ENCODE results near the gene GNB3.

GNB3 gene

DNA sequence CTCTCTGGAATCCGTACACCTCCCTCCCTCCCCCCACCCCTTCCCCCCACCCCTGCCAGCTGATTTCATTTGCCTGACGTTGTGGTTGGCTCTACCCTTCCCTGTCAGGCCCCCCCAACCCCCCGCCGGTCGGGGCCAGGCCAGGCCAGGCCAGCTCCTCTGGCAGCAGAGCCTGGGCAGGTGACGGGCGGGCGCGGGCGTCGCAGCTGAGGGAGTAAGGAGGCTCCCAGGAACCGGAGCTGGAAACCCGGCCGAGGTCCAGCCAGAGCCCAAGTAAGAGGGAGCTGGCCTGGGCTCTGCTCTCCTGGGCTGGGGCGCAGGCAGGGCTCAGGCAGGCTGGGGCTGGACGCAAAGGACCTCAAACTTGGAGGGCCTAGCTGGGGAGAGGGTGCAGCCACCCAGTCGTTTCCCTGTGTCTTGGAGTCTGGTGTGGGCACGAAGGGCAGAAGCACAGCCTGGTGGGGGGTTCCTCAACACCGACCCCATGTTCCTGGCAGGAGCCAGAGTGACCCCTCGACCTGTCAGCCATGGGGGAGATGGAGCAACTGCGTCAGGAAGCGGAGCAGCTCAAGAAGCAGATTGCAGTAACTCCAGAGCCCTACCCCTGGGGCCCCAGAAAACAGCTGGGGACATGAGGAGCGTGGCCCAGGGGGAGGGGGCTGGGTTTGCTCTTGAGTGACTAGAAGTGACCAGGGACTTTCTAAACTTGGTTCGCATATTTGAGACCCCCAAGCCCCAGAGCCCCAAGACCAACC is at the start of gene GNB3:
Gene GNB3 (plus strand): TSS at position 165 of the 755 bp plus-strand sequence. CDS start 363 bp downstream, at position 528.
- no peak within 1 kb of the TSS for H3K4me3 ChIP-seq (ENCODE audit: low read length in 2 of 2)
- H3K36me3 ChIP-seq (ENCODE audit: control insufficient read depth in 2 of 2, insufficient read depth in 2 of 2, low read length in 2 of 2): peaks cover 0 to 1% of the 10 kb centered on the region in 2 donors
- H3K9me3 ChIP-seq (ENCODE audit: control insufficient read depth in 2 of 2, low read length in 2 of 2): no peaks in the 10 kb centered on the region
- H3K4me1 ChIP-seq (ENCODE audit: control insufficient read depth in 2 of 2, insufficient read depth in 2 of 2, low read length in 2 of 2): no peaks in the 10 kb centered on the region
- peak within 1 kb of the TSS in 1 of 2 donors; percentile 52 for H3K27ac ChIP-seq (ENCODE audit: low read depth in 2 of 2, low read length in 2 of 2)
- H3K9ac ChIP-seq (ENCODE audit: low read depth in 1 of 2, low read length in 2 of 2): no peak within 1 kb of the TSS
- no peaks in the 10 kb centered on the region for H3K27me3 ChIP-seq (ENCODE audit: control insufficient read depth in 2 of 2, insufficient read depth in 2 of 2, low read length in 2 of 2)

DNA sequence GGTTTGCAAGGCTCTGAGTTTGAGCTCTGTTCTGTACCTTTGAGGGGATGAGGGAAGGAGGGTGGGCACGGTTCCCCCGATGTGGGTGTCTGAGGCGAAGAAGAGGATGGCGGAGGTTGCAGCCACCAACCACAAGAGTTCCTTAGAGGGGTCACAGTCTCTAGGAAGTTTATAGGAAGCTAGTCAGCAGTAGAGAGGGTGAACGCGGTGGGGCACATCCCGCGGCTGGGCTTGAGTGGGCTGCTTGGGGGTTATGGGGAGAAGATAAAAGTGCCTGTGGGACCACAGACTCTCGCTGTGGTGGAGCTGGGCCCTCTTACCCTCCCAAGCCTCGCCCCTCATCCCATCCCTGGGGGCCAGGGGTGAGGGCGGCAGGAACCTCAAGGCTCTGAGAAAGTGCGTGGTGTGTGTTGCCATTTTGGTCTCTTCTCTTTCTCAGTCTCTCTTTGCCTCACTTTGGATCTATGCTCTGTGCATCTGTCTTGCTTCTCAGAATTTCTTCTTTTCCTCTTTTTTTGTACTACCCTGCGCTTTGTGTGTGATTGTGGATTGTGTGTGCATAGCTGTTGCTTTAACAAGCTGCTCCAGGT is 48.7 kb upstream of the GNB3 start:
- H3K27me3 ChIP-seq (ENCODE audit: control insufficient read depth in 2 of 2, insufficient read depth in 2 of 2, low read length in 2 of 2): peaks cover 0 to 2% of the 10 kb centered on the region in 2 donors
- no peaks in the 10 kb centered on the region for H3K9me3 ChIP-seq (ENCODE audit: control insufficient read depth in 2 of 2, low read length in 2 of 2)
- peaks cover 3% of the 10 kb centered on the region in 2 donors for H3K4me1 ChIP-seq (ENCODE audit: control insufficient read depth in 2 of 2, insufficient read depth in 2 of 2, low read length in 2 of 2)
- H3K9ac ChIP-seq (ENCODE audit: low read depth in 1 of 2, low read length in 2 of 2): peak overlapping the region in 1 of 2 donors; percentile 32
- H3K4me3 ChIP-seq (ENCODE audit: low read length in 2 of 2): peak overlapping the region; percentile 14 to 61
- peak overlapping the region; percentile 20 to 67 for H3K27ac ChIP-seq (ENCODE audit: low read depth in 2 of 2, low read length in 2 of 2)
- H3K36me3 ChIP-seq (ENCODE audit: control insufficient read depth in 2 of 2, insufficient read depth in 2 of 2, low read length in 2 of 2): no peaks in the 10 kb centered on the region

DNA sequence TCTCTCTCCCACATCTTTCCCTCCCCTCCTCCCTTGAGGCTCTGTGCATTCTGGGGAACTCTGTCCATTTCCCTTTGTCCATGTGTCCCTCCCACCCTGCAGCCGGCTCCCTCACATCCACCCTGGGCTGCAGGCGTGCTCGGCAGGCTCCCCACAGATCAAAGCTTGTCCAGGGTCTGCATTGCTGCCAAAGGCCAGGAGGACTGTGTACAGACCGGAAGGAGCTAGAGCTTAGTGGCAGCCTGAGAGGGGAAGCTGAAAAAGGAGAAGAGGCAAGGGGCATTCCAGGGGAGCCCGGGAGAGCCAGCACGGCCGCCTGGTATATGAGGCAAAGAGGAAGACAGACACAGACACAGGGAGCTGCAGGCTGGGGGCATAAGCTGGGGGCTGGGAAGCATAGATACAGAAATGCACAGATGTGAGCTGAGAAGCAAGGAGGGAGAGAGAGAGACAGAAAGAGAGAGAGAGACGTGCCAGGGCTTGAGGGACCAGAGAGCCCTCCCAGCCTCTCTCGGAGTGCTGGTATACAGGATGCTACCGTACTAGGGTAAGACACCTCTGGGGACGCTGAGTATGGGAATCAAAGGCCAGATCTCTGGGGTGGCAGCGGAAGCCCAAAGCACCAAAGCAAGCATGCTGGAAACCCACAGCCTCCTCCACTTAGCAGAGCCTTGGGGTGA is 48.1 kb upstream of the GNB3 start:
- Histone ChIP-seq H3K27ac (ENCODE audit: low read depth in 2 of 2, low read length in 2 of 2) (peak overlapping the region; percentile 20 to 67), H3K4me1 (ENCODE audit: control insufficient read depth in 2 of 2, insufficient read depth in 2 of 2, low read length in 2 of 2) (peaks cover 3% of the 10 kb centered on the region in 2 donors), H3K4me3 (ENCODE audit: low read length in 2 of 2) (peak overlapping the region; percentile 15 to 61), H3K9me3 (ENCODE audit: control insufficient read depth in 2 of 2, low read length in 2 of 2) (no peaks in the 10 kb centered on the region), H3K9ac (ENCODE audit: low read depth in 1 of 2, low read length in 2 of 2) (no peak overlapping the region), H3K27me3 (ENCODE audit: control insufficient read depth in 2 of 2, insufficient read depth in 2 of 2, low read length in 2 of 2) (peaks cover 0 to 2% of the 10 kb centered on the region in 2 donors), H3K36me3 (ENCODE audit: control insufficient read depth in 2 of 2, insufficient read depth in 2 of 2, low read length in 2 of 2) (no peaks in the 10 kb centered on the region)

DNA sequence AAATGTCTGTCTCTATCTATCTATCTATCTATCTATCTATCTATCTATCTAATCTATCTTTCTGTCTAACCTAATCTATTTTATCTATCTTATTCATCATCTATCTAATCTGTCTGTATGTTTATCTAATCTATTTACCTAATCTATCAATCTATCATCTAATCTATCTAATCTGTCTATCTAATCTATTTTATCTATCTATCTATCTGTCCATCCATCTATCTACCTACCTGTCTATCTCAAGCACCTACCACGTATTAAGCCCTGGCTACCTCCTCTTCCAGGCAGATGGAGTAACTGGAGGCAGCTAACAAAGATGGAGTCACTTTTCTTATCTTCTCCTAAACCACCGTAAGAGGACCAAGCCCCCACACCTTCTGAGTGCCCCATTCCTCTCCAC is 45.6 kb upstream of the GNB3 start:
- no peak overlapping the region for H3K9ac ChIP-seq (ENCODE audit: low read depth in 1 of 2, low read length in 2 of 2)
- H3K4me1 ChIP-seq (ENCODE audit: control insufficient read depth in 2 of 2, insufficient read depth in 2 of 2, low read length in 2 of 2): peaks cover 3% of the 10 kb centered on the region in 2 donors
- no peaks in the 10 kb centered on the region for H3K9me3 ChIP-seq (ENCODE audit: control insufficient read depth in 2 of 2, low read length in 2 of 2)
- H3K36me3 ChIP-seq (ENCODE audit: control insufficient read depth in 2 of 2, insufficient read depth in 2 of 2, low read length in 2 of 2): no peaks in the 10 kb centered on the region
- H3K27me3 ChIP-seq (ENCODE audit: control insufficient read depth in 2 of 2, insufficient read depth in 2 of 2, low read length in 2 of 2): peaks cover 0 to 2% of the 10 kb centered on the region in 2 donors
- H3K27ac ChIP-seq (ENCODE audit: low read depth in 2 of 2, low read length in 2 of 2): no peak overlapping the region
- H3K4me3 ChIP-seq (ENCODE audit: low read length in 2 of 2): no peak overlapping the region

DNA sequence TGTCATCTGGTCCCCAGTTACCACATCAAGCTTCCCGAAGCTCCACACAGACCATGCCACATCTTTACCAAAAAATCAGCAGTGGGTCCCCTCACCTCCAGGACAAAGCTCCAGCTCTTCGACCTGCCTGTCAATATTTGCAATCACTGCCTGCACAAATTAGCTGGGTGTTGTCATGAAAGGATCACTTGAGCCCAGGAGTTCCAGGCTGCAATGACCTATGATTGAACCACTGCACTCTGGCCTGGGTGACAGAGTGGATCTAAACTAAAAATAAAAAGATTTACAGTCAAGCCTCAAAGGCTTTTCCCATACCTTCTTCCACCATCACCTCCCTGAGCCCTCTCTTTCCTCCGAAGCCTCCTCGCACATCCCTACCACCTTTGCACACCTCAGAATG is 44.1 kb upstream of the GNB3 start:
- H3K36me3 ChIP-seq (ENCODE audit: control insufficient read depth in 2 of 2, insufficient read depth in 2 of 2, low read length in 2 of 2): no peaks in the 10 kb centered on the region
- no peak overlapping the region for H3K4me3 ChIP-seq (ENCODE audit: low read length in 2 of 2)
- no peak overlapping the region for H3K27ac ChIP-seq (ENCODE audit: low read depth in 2 of 2, low read length in 2 of 2)
- H3K9ac ChIP-seq (ENCODE audit: low read depth in 1 of 2, low read length in 2 of 2): no peak overlapping the region
- H3K4me1 ChIP-seq (ENCODE audit: control insufficient read depth in 2 of 2, insufficient read depth in 2 of 2, low read length in 2 of 2): peaks cover 3% of the 10 kb centered on the region in 2 donors
- H3K9me3 ChIP-seq (ENCODE audit: control insufficient read depth in 2 of 2, low read length in 2 of 2): no peaks in the 10 kb centered on the region
- H3K27me3 ChIP-seq (ENCODE audit: control insufficient read depth in 2 of 2, insufficient read depth in 2 of 2, low read length in 2 of 2): peaks cover 0 to 2% of the 10 kb centered on the region in 2 donors

DNA sequence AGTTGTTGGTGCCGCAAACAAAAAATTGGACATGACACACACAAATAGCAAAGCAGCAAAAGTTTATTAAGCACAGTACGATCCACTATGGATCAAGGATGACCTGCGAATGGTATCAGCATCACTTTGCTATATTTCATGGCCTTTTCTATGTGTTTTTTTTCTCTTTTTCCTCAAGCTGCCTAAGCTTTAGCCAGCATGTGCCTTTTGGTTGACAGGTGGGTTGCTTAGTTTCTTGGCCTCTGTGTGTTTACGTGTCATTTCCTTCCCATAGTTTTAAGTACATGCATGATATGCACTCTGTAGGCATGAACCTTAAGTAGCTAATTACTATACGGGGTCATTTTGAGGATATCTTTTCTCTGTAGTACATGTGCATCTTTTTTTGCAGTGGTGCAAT is 41.6 kb upstream of the GNB3 start:
- Histone ChIP-seq H3K36me3 (ENCODE audit: control insufficient read depth in 2 of 2, insufficient read depth in 2 of 2, low read length in 2 of 2) (no peaks in the 10 kb centered on the region), H3K27ac (ENCODE audit: low read depth in 2 of 2, low read length in 2 of 2) (no peak overlapping the region), H3K4me3 (ENCODE audit: low read length in 2 of 2) (no peak overlapping the region), H3K9ac (ENCODE audit: low read depth in 1 of 2, low read length in 2 of 2) (no peak overlapping the region), H3K4me1 (ENCODE audit: control insufficient read depth in 2 of 2, insufficient read depth in 2 of 2, low read length in 2 of 2) (no peaks in the 10 kb centered on the region), H3K27me3 (ENCODE audit: control insufficient read depth in 2 of 2, insufficient read depth in 2 of 2, low read length in 2 of 2) (peaks cover 0 to 2% of the 10 kb centered on the region in 2 donors), H3K9me3 (ENCODE audit: control insufficient read depth in 2 of 2, low read length in 2 of 2) (no peaks in the 10 kb centered on the region)

DNA sequence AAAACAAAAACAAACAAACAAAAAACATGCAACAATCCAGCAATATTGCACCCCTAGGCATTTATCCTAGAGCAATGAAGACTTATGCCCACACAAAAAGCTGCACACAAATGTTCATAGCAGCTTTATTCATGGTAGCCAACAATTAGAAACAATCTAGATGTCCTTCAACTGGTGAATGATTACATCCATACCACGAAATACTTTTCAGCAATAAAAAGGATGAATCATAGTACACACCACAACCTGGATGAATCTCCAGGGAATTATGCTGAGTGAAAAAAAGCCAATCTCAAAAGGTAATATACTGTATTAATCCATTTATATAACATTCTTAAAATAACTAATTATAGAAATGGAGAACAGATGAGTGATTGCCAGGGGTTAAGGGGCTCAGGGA is 33.6 kb upstream of the GNB3 start:
- no peak overlapping the region for H3K27ac ChIP-seq (ENCODE audit: low read depth in 2 of 2, low read length in 2 of 2)
- H3K9ac ChIP-seq (ENCODE audit: low read depth in 1 of 2, low read length in 2 of 2): no peak overlapping the region
- no peaks in the 10 kb centered on the region for H3K4me1 ChIP-seq (ENCODE audit: control insufficient read depth in 2 of 2, insufficient read depth in 2 of 2, low read length in 2 of 2)
- no peak overlapping the region for H3K4me3 ChIP-seq (ENCODE audit: low read length in 2 of 2)
- no peaks in the 10 kb centered on the region for H3K9me3 ChIP-seq (ENCODE audit: control insufficient read depth in 2 of 2, low read length in 2 of 2)
- H3K27me3 ChIP-seq (ENCODE audit: control insufficient read depth in 2 of 2, insufficient read depth in 2 of 2, low read length in 2 of 2): no peaks in the 10 kb centered on the region
- H3K36me3 ChIP-seq (ENCODE audit: control insufficient read depth in 2 of 2, insufficient read depth in 2 of 2, low read length in 2 of 2): no peaks in the 10 kb centered on the region

DNA sequence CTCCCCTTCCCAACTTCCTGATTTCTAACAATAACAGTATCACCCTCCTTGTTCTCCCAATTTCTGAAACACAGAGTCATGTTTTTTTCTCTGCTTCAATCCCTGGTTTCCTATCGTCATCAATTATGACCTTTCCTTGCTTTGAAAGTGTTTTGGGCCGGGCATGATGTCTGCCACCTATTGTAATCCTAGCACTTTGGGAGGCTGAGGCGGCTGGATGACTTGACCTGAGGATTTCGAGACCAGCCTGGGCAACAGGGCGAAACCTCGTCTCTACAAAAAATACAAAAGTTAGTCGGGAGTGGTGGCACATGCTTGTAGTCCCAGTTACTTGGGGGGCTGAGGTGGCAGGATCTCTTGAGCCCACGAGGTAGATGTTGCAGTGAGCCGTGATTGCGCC is 31.7 kb upstream of the GNB3 start:
- H3K9me3 ChIP-seq (ENCODE audit: control insufficient read depth in 2 of 2, low read length in 2 of 2): no peaks in the 10 kb centered on the region
- no peak overlapping the region for H3K9ac ChIP-seq (ENCODE audit: low read depth in 1 of 2, low read length in 2 of 2)
- H3K4me3 ChIP-seq (ENCODE audit: low read length in 2 of 2): no peak overlapping the region
- H3K27ac ChIP-seq (ENCODE audit: low read depth in 2 of 2, low read length in 2 of 2): no peak overlapping the region
- no peaks in the 10 kb centered on the region for H3K4me1 ChIP-seq (ENCODE audit: control insufficient read depth in 2 of 2, insufficient read depth in 2 of 2, low read length in 2 of 2)
- H3K27me3 ChIP-seq (ENCODE audit: control insufficient read depth in 2 of 2, insufficient read depth in 2 of 2, low read length in 2 of 2): no peaks in the 10 kb centered on the region
- no peaks in the 10 kb centered on the region for H3K36me3 ChIP-seq (ENCODE audit: control insufficient read depth in 2 of 2, insufficient read depth in 2 of 2, low read length in 2 of 2)

DNA sequence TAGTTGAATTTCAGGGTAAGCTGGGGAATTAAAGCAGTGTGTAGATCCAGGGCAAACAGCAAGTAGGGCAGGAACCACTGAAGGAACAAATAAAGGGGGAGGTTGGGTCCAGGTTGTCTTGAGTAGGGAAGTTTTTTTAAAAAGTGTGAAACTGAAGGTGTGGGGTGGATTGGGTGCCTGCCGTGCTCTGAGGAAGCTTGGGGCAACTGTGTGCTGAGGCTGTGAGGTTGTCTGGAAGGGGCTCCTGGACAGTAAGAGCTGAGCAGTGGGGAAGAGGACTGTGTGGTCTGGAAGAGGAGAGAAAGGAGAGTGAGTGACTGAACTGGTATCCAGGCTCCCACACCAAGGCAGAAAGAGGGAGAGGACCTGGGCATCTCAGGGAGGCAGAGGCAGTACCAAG is 30.0 kb upstream of the GNB3 start:
- Histone ChIP-seq H3K27ac (ENCODE audit: low read depth in 2 of 2, low read length in 2 of 2) (no peak overlapping the region), H3K9me3 (ENCODE audit: control insufficient read depth in 2 of 2, low read length in 2 of 2) (no peaks in the 10 kb centered on the region), H3K4me1 (ENCODE audit: control insufficient read depth in 2 of 2, insufficient read depth in 2 of 2, low read length in 2 of 2) (no peaks in the 10 kb centered on the region), H3K9ac (ENCODE audit: low read depth in 1 of 2, low read length in 2 of 2) (no peak overlapping the region), H3K36me3 (ENCODE audit: control insufficient read depth in 2 of 2, insufficient read depth in 2 of 2, low read length in 2 of 2) (peaks cover 0 to 5% of the 10 kb centered on the region in 2 donors), H3K4me3 (ENCODE audit: low read length in 2 of 2) (no peak overlapping the region), H3K27me3 (ENCODE audit: control insufficient read depth in 2 of 2, insufficient read depth in 2 of 2, low read length in 2 of 2) (no peaks in the 10 kb centered on the region)

DNA sequence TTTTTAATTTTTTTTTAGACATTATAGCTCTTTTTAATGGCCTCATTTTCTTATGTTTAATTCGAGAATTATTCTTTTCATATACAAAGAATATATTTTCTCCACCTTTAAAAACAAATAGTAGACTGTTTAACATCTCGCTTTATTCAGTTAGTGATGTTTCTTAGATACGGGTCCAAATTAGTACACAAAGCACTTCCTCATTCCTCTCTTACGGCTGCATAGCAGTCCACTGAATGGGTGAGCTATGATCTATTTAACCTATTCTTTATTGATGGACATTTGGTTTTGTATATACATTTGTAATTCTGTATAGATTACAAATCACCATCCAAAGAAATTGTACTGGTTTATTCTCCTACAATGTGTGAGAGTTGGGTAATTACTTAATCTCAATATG is 27.4 kb upstream of the GNB3 start:
- no peaks in the 10 kb centered on the region for H3K4me1 ChIP-seq (ENCODE audit: control insufficient read depth in 2 of 2, insufficient read depth in 2 of 2, low read length in 2 of 2)
- peaks cover 0 to 10% of the 10 kb centered on the region in 2 donors for H3K36me3 ChIP-seq (ENCODE audit: control insufficient read depth in 2 of 2, insufficient read depth in 2 of 2, low read length in 2 of 2)
- H3K27ac ChIP-seq (ENCODE audit: low read depth in 2 of 2, low read length in 2 of 2): no peak overlapping the region
- H3K27me3 ChIP-seq (ENCODE audit: control insufficient read depth in 2 of 2, insufficient read depth in 2 of 2, low read length in 2 of 2): no peaks in the 10 kb centered on the region
- H3K9ac ChIP-seq (ENCODE audit: low read depth in 1 of 2, low read length in 2 of 2): no peak overlapping the region
- H3K9me3 ChIP-seq (ENCODE audit: control insufficient read depth in 2 of 2, low read length in 2 of 2): no peaks in the 10 kb centered on the region
- no peak overlapping the region for H3K4me3 ChIP-seq (ENCODE audit: low read length in 2 of 2)
